ENCODE data around the gene SUN1. TPM values are rescaled to one million over a fixed set of nuclear protein-coding genes. Genes with fewer than 3 reads are reported as not detected.
A peak's percentile ranks its signal among the peaks of the same experiment; 100 is the strongest.

The SUN1 gene
- total RNA-seq, 5 donors from 2014 or later (not counting 1 experiment from before 2014, with no cell fraction given): 90.8 to 299 (median 279) TPM

- ATAC-seq (replicated peaks in 1 of 4) (no peak), DNase-seq (no peak)
- no peaks in the 10 kb centered on the region for H3K9me3 ChIP-seq
- CTCF ChIA-PET: no interaction called here
- peak overlapping the region; percentile 34 to 89 for H3K27ac Mint-ChIP-seq
- H3K4me1 ChIP-seq (ENCODE audit: control insufficient read depth in 1 of 2, extremely low read depth in 1 of 2, insufficient read depth in 2 of 2, low read length in 2 of 2): peaks cover 18 to 39% of the 10 kb centered on the region in 2 experiments
- no peaks in the 10 kb centered on the region for H3K27me3 Mint-ChIP-seq
- H3K27ac ChIP-seq (ENCODE audit: low read length): no peak overlapping the region
- H3K36me3 Mint-ChIP-seq: peaks cover 36% of the 10 kb centered on the region
- H3K27me3 ChIP-seq (replicated peaks in 1 of 2; ENCODE audit: control insufficient read depth in 2 of 2, extremely low read depth in 1 of 2, insufficient read depth in 2 of 2, low read length in 1 of 2): no peaks in the 10 kb centered on the region
- POLR2A ChIA-PET: no interaction called here
- 87% methylated on average over 27 of the region's 27 CpGs for whole genome bisulfite sequencing (ENCODE audit: insufficient coverage)
- H3K9me3 Mint-ChIP-seq: no peaks in the 10 kb centered on the region
- peaks cover 43 to 66% (median 47%) of the 10 kb centered on the region in 3 donors for H3K4me1 Mint-ChIP-seq
- peaks cover 10 to 20% of the 10 kb centered on the region in 2 donors for H3K36me3 ChIP-seq (ENCODE audit: control insufficient read depth in 2 of 2, extremely low read depth in 1 of 2, insufficient read depth in 1 of 2, low read length in 1 of 2)
- H3K4me3 Mint-ChIP-seq: peak overlapping the region in 1 of 3 donors; percentile 56
- no peak overlapping the region for H3K4me3 ChIP-seq (ENCODE audit: control insufficient read depth in 1 of 2, extremely low read depth in 1 of 2, low read length in 1 of 2)
Measured at GRCh38 chr7:835485-836401, 3.5 kb downstream of the SUN1 start.

- DNase-seq (no peak), ATAC-seq (replicated peaks in 1 of 4) (no peak)
- Histone ChIP-seq H3K36me3 (ENCODE audit: control insufficient read depth in 2 of 2, extremely low read depth in 1 of 2, insufficient read depth in 1 of 2, low read length in 1 of 2) (peaks cover 10 to 20% of the 10 kb centered on the region in 2 donors), H3K9me3 (no peaks in the 10 kb centered on the region), H3K4me1 (ENCODE audit: control insufficient read depth in 1 of 2, extremely low read depth in 1 of 2, insufficient read depth in 2 of 2, low read length in 2 of 2) (peaks cover 14 to 33% of the 10 kb centered on the region in 2 experiments), H3K4me3 (ENCODE audit: control insufficient read depth in 1 of 2, extremely low read depth in 1 of 2, low read length in 1 of 2) (no peak overlapping the region), H3K27me3 (replicated peaks in 1 of 2; ENCODE audit: control insufficient read depth in 2 of 2, extremely low read depth in 1 of 2, insufficient read depth in 2 of 2, low read length in 1 of 2) (no peaks in the 10 kb centered on the region), H3K27ac (ENCODE audit: low read length) (no peak overlapping the region)
- Mint-ChIP-seq H3K4me1 (peaks cover 36 to 59% (median 40%) of the 10 kb centered on the region in 3 donors), H3K27me3 (no peaks in the 10 kb centered on the region), H3K4me3 (peak overlapping the region in 1 of 3 donors; percentile 56), H3K27ac (peak overlapping the region; percentile 48 to 89), H3K36me3 (peaks cover 39% of the 10 kb centered on the region), H3K9me3 (no peaks in the 10 kb centered on the region)
- POLR2A ChIA-PET: no interaction called here
- 82% methylated on average over 4 of the region's 5 CpGs for WGBS (ENCODE audit: insufficient coverage)
- CTCF ChIA-PET: no interaction called here
Measured at GRCh38 chr7:836429-836828, 4.2 kb downstream of the SUN1 start.

GRCh38 chr7:837001-837400, 4.7 kb downstream of the SUN1 start:
- peaks cover 8 to 27% of the 10 kb centered on the region in 2 experiments for H3K4me1 ChIP-seq (ENCODE audit: control insufficient read depth in 1 of 2, extremely low read depth in 1 of 2, insufficient read depth in 2 of 2, low read length in 2 of 2)
- H3K4me3 ChIP-seq (ENCODE audit: control insufficient read depth in 1 of 2, extremely low read depth in 1 of 2, low read length in 1 of 2): no peak overlapping the region
- Mint-ChIP-seq H3K36me3 (peaks cover 42% of the 10 kb centered on the region), H3K27me3 (no peaks in the 10 kb centered on the region), H3K9me3 (no peaks in the 10 kb centered on the region), H3K27ac (peak overlapping the region; percentile 27 to 48), H3K4me3 (no peak overlapping the region), H3K4me1 (peaks cover 30 to 53% (median 35%) of the 10 kb centered on the region in 3 donors)
- DNase-seq (no peak), ATAC-seq (replicated peaks in 1 of 4) (no peak)
- H3K27me3 ChIP-seq (replicated peaks in 1 of 2; ENCODE audit: control insufficient read depth in 2 of 2, extremely low read depth in 1 of 2, insufficient read depth in 2 of 2, low read length in 1 of 2): no peaks in the 10 kb centered on the region
- 96% methylated on average over 14 of the region's 19 CpGs for WGBS (ENCODE audit: insufficient coverage)
- H3K9me3 ChIP-seq: no peaks in the 10 kb centered on the region
- ChIA-PET POLR2A (no interaction called here), CTCF (no interaction called here)
- H3K36me3 ChIP-seq (ENCODE audit: control insufficient read depth in 2 of 2, extremely low read depth in 1 of 2, insufficient read depth in 1 of 2, low read length in 1 of 2): peaks cover 10 to 25% of the 10 kb centered on the region in 2 donors
- no peak overlapping the region for H3K27ac ChIP-seq (ENCODE audit: low read length)

DNA sequence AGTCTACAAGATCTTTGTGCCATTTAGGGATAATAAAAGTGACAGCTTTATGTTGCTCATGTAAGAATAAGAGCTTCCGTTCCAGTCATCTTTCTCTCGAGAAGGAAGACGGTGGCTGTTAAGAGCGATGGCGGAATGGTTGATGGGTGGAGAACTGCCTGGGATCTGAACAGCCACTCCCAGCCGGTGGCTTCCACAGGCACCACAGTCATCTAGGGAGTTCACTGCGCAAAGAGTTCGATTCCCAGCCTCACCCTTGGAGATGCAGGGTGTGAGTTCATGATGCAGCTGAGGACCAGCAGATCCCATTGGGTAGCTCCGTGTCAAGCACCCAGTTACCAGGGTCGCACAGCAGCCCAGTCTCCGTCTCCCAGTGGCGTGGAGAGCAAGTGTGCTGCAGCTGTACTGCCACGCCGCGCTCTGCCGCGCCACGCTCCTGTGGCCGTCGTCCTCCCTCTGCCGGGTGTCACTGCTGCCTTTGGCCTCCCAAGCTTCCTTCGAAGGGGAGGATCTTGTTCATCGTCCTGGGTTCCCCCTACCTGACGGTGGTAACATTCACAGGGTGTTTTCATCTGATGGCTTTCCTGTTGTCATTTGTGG, 7.8 kb downstream of the SUN1 start:
- ChIA-PET POLR2A (no interaction called here), CTCF (interaction anchor here in 1 of 2 donors (0.7 kb wide), 1 partner anchor 514 kb away, joined by 5 read pairs; no protein-coding TSS in a partner anchor)
- H3K4me1 ChIP-seq (ENCODE audit: control insufficient read depth in 1 of 2, extremely low read depth in 1 of 2, insufficient read depth in 2 of 2, low read length in 2 of 2): peaks cover 0 to 7% of the 10 kb centered on the region in 2 experiments
- Mint-ChIP-seq H3K9me3 (no peaks in the 10 kb centered on the region), H3K4me3 (no peak overlapping the region), H3K27me3 (no peaks in the 10 kb centered on the region), H3K27ac (no peak overlapping the region), H3K36me3 (peaks cover 55% of the 10 kb centered on the region), H3K4me1 (peaks cover 18 to 28% (median 20%) of the 10 kb centered on the region in 3 donors)
- DNase-seq: no peak
- peaks cover 24 to 55% of the 10 kb centered on the region in 2 donors for H3K36me3 ChIP-seq (ENCODE audit: control insufficient read depth in 2 of 2, extremely low read depth in 1 of 2, insufficient read depth in 1 of 2, low read length in 1 of 2)
- H3K9me3 ChIP-seq: no peaks in the 10 kb centered on the region
- ATAC-seq (replicated peaks in 1 of 4): no peak
- H3K27me3 ChIP-seq (replicated peaks in 1 of 2; ENCODE audit: control insufficient read depth in 2 of 2, extremely low read depth in 1 of 2, insufficient read depth in 2 of 2, low read length in 1 of 2): no peaks in the 10 kb centered on the region
- 95% methylated on average over 15 of the region's 24 CpGs for WGBS (ENCODE audit: insufficient coverage)
- H3K4me3 ChIP-seq (ENCODE audit: control insufficient read depth in 1 of 2, extremely low read depth in 1 of 2, low read length in 1 of 2): no peak overlapping the region
- H3K27ac ChIP-seq (ENCODE audit: low read length): no peak overlapping the region

DNA sequence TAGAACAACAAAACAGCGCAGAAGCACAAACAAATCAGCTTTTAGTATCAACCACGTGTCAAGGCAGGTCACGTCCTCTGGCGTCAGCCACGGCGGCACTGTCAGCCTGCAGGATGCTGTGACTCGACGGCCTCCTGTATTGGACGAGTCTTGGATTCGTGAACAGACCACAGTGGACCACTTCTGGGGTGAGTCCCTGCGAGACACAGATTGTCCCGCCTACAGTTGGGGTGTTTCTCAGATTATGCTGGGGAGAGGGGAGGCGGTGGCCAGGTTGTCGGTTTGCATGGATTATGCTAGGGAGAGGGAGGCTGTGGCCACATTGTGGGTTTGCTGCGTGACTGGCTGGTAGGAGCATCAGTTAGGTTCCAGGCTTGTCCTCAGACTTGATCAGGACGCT, 9.7 kb downstream of the SUN1 start:
- no peak overlapping the region for H3K27ac ChIP-seq (ENCODE audit: low read length)
- no peaks in the 10 kb centered on the region for H3K4me1 ChIP-seq (ENCODE audit: control insufficient read depth in 1 of 2, extremely low read depth in 1 of 2, insufficient read depth in 2 of 2, low read length in 2 of 2)
- POLR2A ChIA-PET: no interaction called here
- CTCF ChIA-PET: no interaction called here
- Mint-ChIP-seq H3K4me3 (no peak overlapping the region), H3K27me3 (no peaks in the 10 kb centered on the region), H3K4me1 (peaks cover 7 to 11% (median 7%) of the 10 kb centered on the region in 3 donors), H3K27ac (no peak overlapping the region), H3K9me3 (no peaks in the 10 kb centered on the region), H3K36me3 (peaks cover 54% of the 10 kb centered on the region)
- DNase-seq: no peak
- H3K9me3 ChIP-seq: no peaks in the 10 kb centered on the region
- H3K36me3 ChIP-seq (ENCODE audit: control insufficient read depth in 2 of 2, extremely low read depth in 1 of 2, insufficient read depth in 1 of 2, low read length in 1 of 2): peaks cover 17 to 55% of the 10 kb centered on the region in 2 donors
- H3K27me3 ChIP-seq (replicated peaks in 1 of 2; ENCODE audit: control insufficient read depth in 2 of 2, extremely low read depth in 1 of 2, insufficient read depth in 2 of 2, low read length in 1 of 2): no peaks in the 10 kb centered on the region
- WGBS (ENCODE audit: insufficient coverage): 92% methylated on average over 16 of the region's 16 CpGs
- no peak for ATAC-seq (replicated peaks in 1 of 4)
- no peak overlapping the region for H3K4me3 ChIP-seq (ENCODE audit: control insufficient read depth in 1 of 2, extremely low read depth in 1 of 2, low read length in 1 of 2)

DNA sequence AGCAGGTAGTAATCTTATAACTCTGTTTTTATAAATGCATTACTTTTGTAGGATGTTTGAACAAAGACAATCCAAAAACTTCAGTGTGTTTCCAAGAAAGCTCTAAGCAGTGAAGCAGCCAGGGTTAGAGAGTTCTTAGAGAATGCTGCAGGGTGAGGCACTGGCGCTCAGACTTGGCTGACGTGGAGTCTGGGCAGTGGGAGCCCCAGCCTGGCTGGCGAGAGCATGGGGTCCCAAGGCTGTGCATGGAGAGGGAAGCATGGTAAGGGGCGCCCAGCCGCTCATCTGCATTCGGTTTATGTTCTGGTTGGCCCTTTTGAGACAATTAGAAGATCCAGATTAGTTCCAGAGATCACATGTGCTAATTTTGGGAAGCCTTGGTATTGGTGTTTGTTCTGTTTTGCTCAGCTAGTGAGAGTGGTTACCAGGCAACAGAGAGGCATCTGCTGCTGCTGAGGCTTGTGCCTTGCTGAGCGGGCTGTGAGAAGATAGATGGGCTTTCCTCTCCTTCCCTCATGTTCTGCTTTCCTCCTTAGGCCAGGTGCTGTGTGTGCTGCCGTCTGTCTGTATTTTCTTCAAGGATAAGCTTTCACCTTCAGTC, 10.3 kb downstream of the SUN1 start:
- H3K4me1 ChIP-seq (ENCODE audit: control insufficient read depth in 1 of 2, extremely low read depth in 1 of 2, insufficient read depth in 2 of 2, low read length in 2 of 2): no peaks in the 10 kb centered on the region
- H3K27ac Mint-ChIP-seq: no peak overlapping the region
- no peak overlapping the region for H3K4me3 ChIP-seq (ENCODE audit: control insufficient read depth in 1 of 2, extremely low read depth in 1 of 2, low read length in 1 of 2)
- no peaks in the 10 kb centered on the region for H3K9me3 Mint-ChIP-seq
- no peak overlapping the region for H3K4me3 Mint-ChIP-seq
- H3K36me3 ChIP-seq (ENCODE audit: control insufficient read depth in 2 of 2, extremely low read depth in 1 of 2, insufficient read depth in 1 of 2, low read length in 1 of 2): peaks cover 17 to 53% of the 10 kb centered on the region in 2 donors
- H3K36me3 Mint-ChIP-seq: peaks cover 50% of the 10 kb centered on the region
- no peaks in the 10 kb centered on the region for H3K9me3 ChIP-seq
- DNase-seq: no peak
- peaks cover 2 to 5% (median 5%) of the 10 kb centered on the region in 3 donors for H3K4me1 Mint-ChIP-seq
- no peaks in the 10 kb centered on the region for H3K27me3 ChIP-seq (replicated peaks in 1 of 2; ENCODE audit: control insufficient read depth in 2 of 2, extremely low read depth in 1 of 2, insufficient read depth in 2 of 2, low read length in 1 of 2)
- ATAC-seq (replicated peaks in 1 of 4): no peak
- H3K27ac ChIP-seq (ENCODE audit: low read length): no peak overlapping the region
- H3K27me3 Mint-ChIP-seq: no peaks in the 10 kb centered on the region
- ChIA-PET POLR2A (no interaction called here), CTCF (interaction anchor here in 1 of 2 donors (0.5 kb wide), 1 partner anchor 610 kb away, joined by 6 read pairs; no protein-coding TSS in a partner anchor)
- 100% methylated on average over 6 of the region's 8 CpGs for whole genome bisulfite sequencing (ENCODE audit: insufficient coverage)

Measured in T-cell (primary cell).